ENCODE data around the gene TOP2B.

GRCh38 chr3:25563601-25564000 lies 101.1 kb downstream of the TOP2B start:
- TF ChIP-seq PHF8 (IDR thresholded peaks at IDR 0.05; ENCODE audit: borderline replicate concordance, low read depth) (no peak), JUNB (IDR thresholded peaks at IDR 0.05) (no peak), CTCF (IDR thresholded peaks at IDR 0.05) (no peak), POLR2AphosphoS2 (conservative IDR thresholded peaks at IDR 0.05; ENCODE audit: low read length) (no peak), CHD2 (IDR thresholded peaks at IDR 0.05; ENCODE audit: low read length, partially characterized antibody) (no peak), JUN (IDR thresholded peaks at IDR 0.05) (no peak), ELK1 (IDR thresholded peaks at IDR 0.05; ENCODE audit: low read depth, low read length) (no peak), RAD21 (conservative IDR thresholded peaks at IDR 0.05 in 1 of 2, IDR thresholded peaks at IDR 0.05 in 1 of 2) (no peak), REST (IDR thresholded peaks at IDR 0.05) (no peak), EP300 (IDR thresholded peaks at IDR 0.05) (no peak), POLR2A (IDR thresholded peaks at IDR 0.05; ENCODE audit: low read length) (no peak)

Measured in A549 (cell line).